Measurements from ENCODE around the gene SIGLEC7. TPM values are rescaled to one million over a fixed set of nuclear protein-coding genes. Genes with fewer than 3 reads are reported as not detected.
A peak's percentile ranks its signal among the peaks of the same experiment; 100 is the strongest.
"Not testable (repeated sequence)": the region's sequence is repeated elsewhere in the genome, so short reads cannot be mapped to it uniquely, and the experiment has no call there.

SIGLEC7 gene
- total RNA-seq, 1 experiment from 2014 or later, result not detected

DNA sequence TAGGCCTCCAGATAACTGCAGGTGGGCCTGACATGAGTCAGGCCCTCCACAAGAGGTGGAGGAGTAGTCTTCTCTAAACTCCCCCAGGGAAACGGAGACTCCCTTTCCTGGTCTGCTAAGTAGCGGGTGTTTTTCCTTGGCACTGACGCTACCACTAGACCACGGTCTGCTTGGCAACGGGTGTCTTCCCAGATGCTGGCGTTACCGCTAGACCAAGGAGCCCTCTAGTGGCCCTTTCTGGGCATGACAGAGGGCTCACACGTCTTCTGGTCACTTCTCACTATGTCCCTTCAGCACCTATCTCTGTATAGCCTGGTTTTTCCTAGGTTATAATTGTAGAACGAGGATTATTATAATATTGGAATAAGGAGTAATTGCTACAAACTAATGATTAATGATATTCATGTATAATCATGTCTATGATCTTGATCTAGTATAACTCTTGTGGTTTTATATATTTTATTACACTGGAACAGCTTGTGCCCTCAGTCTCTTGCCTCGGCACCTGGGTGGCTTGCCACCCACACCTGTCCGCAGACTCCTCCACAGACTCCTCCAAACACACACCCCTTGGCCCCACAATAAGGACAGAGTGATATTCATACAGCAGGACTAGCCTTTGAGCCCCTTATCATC, 27.3 kb downstream of the SIGLEC7 start:
- TF ChIP-seq CTCF (IDR thresholded peaks at IDR 0.05; ENCODE audit: unreplicated experiment), result peak; percentile 85
- H3K27ac Mint-ChIP-seq (ENCODE audit: unreplicated experiment); BruUV-seq (replicated peaks); intact Hi-C loops (cut with micrococcal nuclease; ENCODE audit: unreplicated experiment); H3K9me3 Mint-ChIP-seq (ENCODE audit: low read depth, unreplicated experiment); H3K36me3 Mint-ChIP-seq (ENCODE audit: insufficient read depth, unreplicated experiment): not testable (repeated sequence)
- DNase-seq, result peak; percentile 88
- Mint-ChIP-seq H3K27me3 (ENCODE audit: unreplicated experiment) (peaks cover 63% of the 10 kb centered on the region), H3K4me3 (ENCODE audit: low read depth, unreplicated experiment) (peak overlapping the region; percentile 18), H3K4me1 (ENCODE audit: low read depth, unreplicated experiment) (peaks cover 11% of the 10 kb centered on the region)
- CTCF ChIA-PET, result interaction anchor here (1.3 kb wide), 1 partner anchor 148 kb away, joined by 3 read pairs; no protein-coding TSS in a partner anchor

DNA sequence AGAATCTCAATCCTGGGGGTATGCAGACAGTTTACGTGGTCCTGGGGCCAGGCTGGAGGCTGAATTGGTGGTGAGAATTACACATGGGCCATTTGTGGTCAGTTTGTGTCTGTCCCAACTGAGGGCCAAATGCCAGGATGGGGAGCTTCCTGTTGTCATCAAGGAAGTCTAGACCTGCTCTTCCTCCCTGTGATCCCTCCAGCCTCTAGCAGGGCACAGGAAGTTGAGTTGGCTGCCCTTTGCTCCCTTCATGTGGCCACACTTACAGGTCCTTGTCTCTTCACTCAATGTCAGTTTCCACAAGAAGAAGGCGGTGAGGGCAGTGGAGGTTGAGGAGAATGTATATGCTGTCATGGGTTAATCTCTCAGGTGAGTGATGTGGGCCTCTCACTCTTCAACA, 30.1 kb downstream of the SIGLEC7 start:
- no peak for TF ChIP-seq CTCF (IDR thresholded peaks at IDR 0.05; ENCODE audit: unreplicated experiment)
- intact Hi-C loops (cut with micrococcal nuclease; ENCODE audit: unreplicated experiment), result no loop called here
- Mint-ChIP-seq H3K36me3 (ENCODE audit: insufficient read depth, unreplicated experiment) (no peaks in the 10 kb centered on the region), H3K4me1 (ENCODE audit: low read depth, unreplicated experiment) (peaks cover 11% of the 10 kb centered on the region), H3K27me3 (ENCODE audit: unreplicated experiment) (peaks cover 43% of the 10 kb centered on the region), H3K27ac (ENCODE audit: unreplicated experiment) (no peak overlapping the region), H3K9me3 (ENCODE audit: low read depth, unreplicated experiment) (no peaks in the 10 kb centered on the region), H3K4me3 (ENCODE audit: low read depth, unreplicated experiment) (no peak overlapping the region)
- CTCF ChIA-PET, result no interaction called here
- no TSS peak for BruUV-seq (replicated peaks)
- no peak for DNase-seq

- no peak for DNase-seq
- H3K36me3 Mint-ChIP-seq (ENCODE audit: insufficient read depth, unreplicated experiment), result no peaks in the 10 kb centered on the region
- CTCF ChIA-PET, result no interaction called here
- H3K9me3 Mint-ChIP-seq (ENCODE audit: low read depth, unreplicated experiment), result no peaks in the 10 kb centered on the region
- TF ChIP-seq CTCF (IDR thresholded peaks at IDR 0.05; ENCODE audit: unreplicated experiment), result no peak
- H3K4me3 Mint-ChIP-seq (ENCODE audit: low read depth, unreplicated experiment), result no peak overlapping the region
- no peak overlapping the region for H3K27ac Mint-ChIP-seq (ENCODE audit: unreplicated experiment)
- H3K27me3 Mint-ChIP-seq (ENCODE audit: unreplicated experiment), result peaks cover 28% of the 10 kb centered on the region
- intact Hi-C loops (cut with micrococcal nuclease; ENCODE audit: unreplicated experiment), result no loop called here
- H3K4me1 Mint-ChIP-seq (ENCODE audit: low read depth, unreplicated experiment), result peaks cover 6% of the 10 kb centered on the region
- no TSS peak for BruUV-seq (replicated peaks)
These were observed 31.6 kb downstream of the SIGLEC7 start for GRCh38 chr19:51173681-51174080.

DNA sequence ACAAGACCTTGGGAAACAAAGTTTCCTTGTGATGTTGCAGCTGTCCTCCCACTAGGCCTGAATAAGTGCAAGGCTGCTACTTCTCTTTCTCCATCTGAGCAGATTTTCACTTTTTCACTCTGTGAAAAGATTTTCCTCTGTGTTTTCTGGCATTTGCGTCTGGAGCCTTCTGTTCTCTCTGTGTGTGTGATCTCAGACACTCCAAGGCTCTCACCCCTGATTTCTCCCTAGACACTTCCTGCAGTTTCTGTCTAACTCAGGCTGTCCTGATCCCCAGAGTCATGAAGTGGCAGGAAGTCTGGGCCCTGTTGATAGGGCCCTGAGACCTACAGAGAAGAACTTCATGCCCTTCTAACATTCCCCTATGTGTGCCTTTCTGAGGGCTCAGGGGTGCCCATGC, 37.2 kb downstream of the SIGLEC7 start:
- no peaks in the 10 kb centered on the region for H3K9me3 Mint-ChIP-seq (ENCODE audit: low read depth, unreplicated experiment)
- TF ChIP-seq CTCF (IDR thresholded peaks at IDR 0.05; ENCODE audit: unreplicated experiment), result no peak
- no TSS peak for BruUV-seq (replicated peaks)
- CTCF ChIA-PET, result no interaction called here
- peaks cover 13% of the 10 kb centered on the region for H3K27me3 Mint-ChIP-seq (ENCODE audit: unreplicated experiment)
- no peaks in the 10 kb centered on the region for H3K36me3 Mint-ChIP-seq (ENCODE audit: insufficient read depth, unreplicated experiment)
- H3K27ac Mint-ChIP-seq (ENCODE audit: unreplicated experiment), result no peak overlapping the region
- no peaks in the 10 kb centered on the region for H3K4me1 Mint-ChIP-seq (ENCODE audit: low read depth, unreplicated experiment)
- intact Hi-C loops (cut with micrococcal nuclease; ENCODE audit: unreplicated experiment), result no loop called here
- no peak overlapping the region for H3K4me3 Mint-ChIP-seq (ENCODE audit: low read depth, unreplicated experiment)
- DNase-seq, result no peak

All from Calu3 (cell line).